Stimulated activated CD8-positive, alpha-beta memory T cell treated with anti-CD3 and anti-CD28 coated beads, Interleukin-15, amount 100 ng/mL, for 24 hours (primary cell): Measurements from ENCODE around the gene RIIAD1.
"Not testable (repeated sequence)": the region's sequence is repeated elsewhere in the genome, so short reads cannot be mapped to it uniquely, and the experiment has no call there.

Experiments used
- DNase-seq: peaks from one replicate; pipeline ENCODE4 v3.0.0-alpha.2; 2020; ENCODE audit warnings: low read depth

The RIIAD1 gene

GRCh38 chr1:151737026-151737425 is 15.7 kb downstream of the RIIAD1 start:
- no peak for DNase-seq

- no peak for DNase-seq
Observed at GRCh38 chr1:151737479-151737878, 16.2 kb downstream of the RIIAD1 start.

- no peak for DNase-seq
Observed at GRCh38 chr1:151739590-151740355, 18.5 kb downstream of the RIIAD1 start.

- no peak for DNase-seq
Observed at GRCh38 chr1:151741516-151741915, 20.2 kb downstream of the RIIAD1 start.

- no peak for DNase-seq
Observed at GRCh38 chr1:151756291-151756690, 35.0 kb downstream of the RIIAD1 start.

GRCh38 chr1:151759241-151759640 is 37.9 kb downstream of the RIIAD1 start:
- DNase-seq, result no peak

GRCh38 chr1:151760597-151761385 is 39.5 kb downstream of the RIIAD1 start:
- DNase-seq, result no peak

GRCh38 chr1:151762941-151763921 is 41.9 kb downstream of the RIIAD1 start, which contains the start of gene MRPL9:
Gene MRPL9, minus strand, starts transcription at chr1:151763496. Its CDS starts 17 bp downstream, at chr1:151763479.
- peak; percentile 65 for DNase-seq

- DNase-seq, result no peak
Observed at GRCh38 chr1:151763990-151764389, 42.7 kb downstream of the RIIAD1 start.

GRCh38 chr1:151768351-151769066 is 47.2 kb downstream of the RIIAD1 start:
- DNase-seq, result not testable (repeated sequence)

- DNase-seq, result not testable (repeated sequence)
Observed at GRCh38 chr1:151769270-151769669, 47.9 kb downstream of the RIIAD1 start.

GRCh38 chr1:151773702-151774101 is 52.4 kb downstream of the RIIAD1 start:
- no peak for DNase-seq

- DNase-seq, result no peak
Observed at GRCh38 chr1:151774256-151774922, 53.1 kb downstream of the RIIAD1 start.

GRCh38 chr1:151775894-151776664 is 54.8 kb downstream of the RIIAD1 start:
- no peak for DNase-seq

- no peak for DNase-seq
Observed at GRCh38 chr1:151776665-151777062, 55.3 kb downstream of the RIIAD1 start.

- no peak for DNase-seq
Observed at GRCh38 chr1:151777317-151777716, 56.0 kb downstream of the RIIAD1 start.
